ENCODE measurements around the gene SLC37A3. TPM values are rescaled to one million over a fixed set of nuclear protein-coding genes. Genes with fewer than 3 reads are reported as not detected.
"Not testable (repeated sequence)": the region's sequence is repeated elsewhere in the genome, so short reads cannot be mapped to it uniquely, and the experiment has no call there.

Gene SLC37A3
- total RNA-seq, 1 experiment from 2014 or later = 52.7 TPM

DNA sequence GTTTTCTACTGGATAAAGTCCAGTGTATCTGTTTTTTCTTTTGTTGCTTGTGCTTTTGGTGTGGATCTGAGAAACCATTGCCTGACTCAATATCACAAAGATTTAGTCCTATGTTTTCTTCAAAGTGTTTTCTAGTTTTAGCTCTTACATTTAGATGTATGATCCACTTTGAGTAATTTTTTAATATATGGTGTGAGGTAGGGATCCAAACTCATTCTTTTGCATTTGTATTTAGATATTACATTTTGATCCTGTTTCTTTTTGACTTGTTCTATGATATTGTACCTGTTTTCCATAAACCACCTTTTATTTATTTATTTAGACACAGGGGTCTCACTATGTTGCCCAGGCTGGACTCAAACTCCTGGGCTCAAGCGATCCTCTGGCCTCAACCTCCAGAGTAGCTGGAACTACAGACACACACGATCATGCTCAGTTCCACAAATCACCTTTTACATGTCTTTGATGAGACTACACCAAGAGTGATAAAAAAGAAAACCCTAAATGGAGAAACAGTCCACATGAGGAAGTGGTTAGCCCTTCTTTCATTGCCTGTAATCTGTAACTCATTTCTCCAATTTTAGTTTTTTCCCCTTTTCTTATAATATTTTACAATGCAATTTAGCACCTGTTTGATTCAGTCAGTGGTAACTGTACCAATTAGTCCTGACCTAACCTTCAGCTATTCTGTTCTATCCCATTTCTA is 86.0 kb downstream of the SLC37A3 start:
- H3K36me3 Mint-ChIP-seq (ENCODE audit: insufficient read depth in 1 of 3, low read depth in 3 of 3) = peaks cover 14 to 18% (median 16%) of the 10 kb centered on the region in 3 experiments
- H4K8ac ChIP-seq (replicated peaks; ENCODE audit: insufficient read length, low read depth, low read length) = no peak overlapping the region
- H3K23me2 ChIP-seq (ENCODE audit: insufficient read length, low read depth, low read length, poor library complexity, severe bottlenecking) = no peaks in the 10 kb centered on the region
- no peak overlapping the region for H3K27ac ChIP-seq (ENCODE audit: insufficient read length, low read depth, low read length)
- no peaks in the 10 kb centered on the region for H3K27me3 ChIP-seq (ENCODE audit: insufficient read depth, low read length)
- peaks cover 16 to 18% of the 10 kb centered on the region in 2 experiments for H3K9me3 Mint-ChIP-seq
- no peaks in the 10 kb centered on the region for H3K4me1 ChIP-seq (ENCODE audit: insufficient read depth, low read length)
- peaks cover 5% of the 10 kb centered on the region for H3K9me3 ChIP-seq (ENCODE audit: control insufficient read depth, low read depth, low read length)
- no peak overlapping the region for H4K5ac ChIP-seq (ENCODE audit: insufficient read length, low read depth, low read length)
- H4K20me1 ChIP-seq (ENCODE audit: control insufficient read depth, insufficient read depth, insufficient read length) = no peaks in the 10 kb centered on the region
- no peak overlapping the region for H2BK20ac ChIP-seq (ENCODE audit: low read depth, low read length, poor library complexity, severe bottlenecking)
- no peaks in the 10 kb centered on the region for H3K27me3 Mint-ChIP-seq (ENCODE audit: low read depth)
- no peaks in the 10 kb centered on the region for H3K79me1 ChIP-seq (ENCODE audit: insufficient read depth, low read depth, low read length, poor library complexity, severe bottlenecking)
- H2AK5ac ChIP-seq (ENCODE audit: insufficient read length, low read length) = no peak overlapping the region
- TF ChIP-seq CTCF (conservative IDR thresholded peaks at IDR 0.05) = no peak
- H4K91ac ChIP-seq (ENCODE audit: insufficient read length, low read depth, low read length) = no peak overlapping the region
- H3K18ac ChIP-seq (ENCODE audit: insufficient read length, low read depth, low read length) = no peak overlapping the region
- no peaks in the 10 kb centered on the region for H3K79me2 ChIP-seq (ENCODE audit: insufficient read depth, low read length)
- no peak overlapping the region for H2BK120ac ChIP-seq (ENCODE audit: low read depth, low read length, poor library complexity, severe bottlenecking)
- no peak overlapping the region for H3K23ac ChIP-seq (ENCODE audit: insufficient read length, low read depth, low read length)
- H3K56ac ChIP-seq (ENCODE audit: insufficient read length, low read depth, low read length) = no peak overlapping the region
- H3K9ac ChIP-seq (ENCODE audit: extremely low read depth, insufficient read length, low read length) = no peak overlapping the region
- H2BK15ac ChIP-seq (ENCODE audit: low read depth, low read length) = no peak overlapping the region
- H3K4me3 Mint-ChIP-seq = no peak overlapping the region
- no peak overlapping the region for H3T11ph ChIP-seq (ENCODE audit: low read length)
- no peak overlapping the region for H3K4me2 ChIP-seq (ENCODE audit: insufficient read depth, insufficient read length, low read length)
- no peak overlapping the region for H2BK5ac ChIP-seq (ENCODE audit: insufficient read length, low read length)
- no peak overlapping the region; a peak in 1 of 7 replicates for H3K27ac Mint-ChIP-seq
- DNase-seq = no peak
- H2AFZ ChIP-seq (ENCODE audit: low read length) = no peak overlapping the region
- H3K4me1 Mint-ChIP-seq = peaks cover 7 to 8% of the 10 kb centered on the region in 2 experiments
- H3K4ac ChIP-seq (ENCODE audit: low read depth, low read length) = no peak overlapping the region
- no peak overlapping the region for H3K14ac ChIP-seq (ENCODE audit: insufficient read depth, low read length)
- no peak overlapping the region for H2BK12ac ChIP-seq (ENCODE audit: insufficient read length, low read depth, low read length)
- no CpG with 5 or more reads among the region's 2 CpGs for whole genome bisulfite sequencing (ENCODE audit: extremely low coverage, insufficient read length, low lambda C conversion rate)

DNA sequence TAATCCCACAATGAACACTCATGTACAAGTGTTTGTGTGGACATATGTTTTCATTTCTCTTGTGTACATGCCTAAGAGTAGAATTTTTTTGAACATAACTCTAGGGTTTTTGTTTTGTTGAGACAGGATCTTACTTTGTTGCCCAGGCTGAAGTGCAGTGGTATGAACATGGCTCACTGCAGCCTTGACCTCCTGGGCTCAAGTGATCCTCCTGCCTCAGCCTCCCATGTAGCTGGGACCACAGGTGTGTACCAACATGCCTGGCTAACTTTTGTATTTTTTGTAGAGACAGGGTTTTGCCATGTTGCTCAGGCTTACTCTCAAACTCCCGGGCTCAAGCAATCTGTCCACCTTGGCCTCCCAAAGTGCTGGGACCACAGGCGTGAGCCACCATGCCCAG is 87.2 kb downstream of the SLC37A3 start:
- H3K9me3 Mint-ChIP-seq = peaks cover 16 to 18% of the 10 kb centered on the region in 2 experiments
- not testable (repeated sequence) for H4K8ac ChIP-seq (replicated peaks; ENCODE audit: insufficient read length, low read depth, low read length); H4K20me1 ChIP-seq (ENCODE audit: control insufficient read depth, insufficient read depth, insufficient read length); H3K23ac ChIP-seq (ENCODE audit: insufficient read length, low read depth, low read length); H3K27ac ChIP-seq (ENCODE audit: insufficient read length, low read depth, low read length); H3T11ph ChIP-seq (ENCODE audit: low read length); H3K23me2 ChIP-seq (ENCODE audit: insufficient read length, low read depth, low read length, poor library complexity, severe bottlenecking); H3K14ac ChIP-seq (ENCODE audit: insufficient read depth, low read length); H3K9ac ChIP-seq (ENCODE audit: extremely low read depth, insufficient read length, low read length); H2BK12ac ChIP-seq (ENCODE audit: insufficient read length, low read depth, low read length); H2AK5ac ChIP-seq (ENCODE audit: insufficient read length, low read length); H3K56ac ChIP-seq (ENCODE audit: insufficient read length, low read depth, low read length); H3K4me1 ChIP-seq (ENCODE audit: insufficient read depth, low read length); H2BK15ac ChIP-seq (ENCODE audit: low read depth, low read length); H4K5ac ChIP-seq (ENCODE audit: insufficient read length, low read depth, low read length); H3K4me3 Mint-ChIP-seq; H2BK5ac ChIP-seq (ENCODE audit: insufficient read length, low read length); H4K91ac ChIP-seq (ENCODE audit: insufficient read length, low read depth, low read length); H2AFZ ChIP-seq (ENCODE audit: low read length); H3K4me2 ChIP-seq (ENCODE audit: insufficient read depth, insufficient read length, low read length); H3K4ac ChIP-seq (ENCODE audit: low read depth, low read length); H3K27me3 Mint-ChIP-seq (ENCODE audit: low read depth); H2BK20ac ChIP-seq (ENCODE audit: low read depth, low read length, poor library complexity, severe bottlenecking); H3K18ac ChIP-seq (ENCODE audit: insufficient read length, low read depth, low read length); DNase-seq; H3K27me3 ChIP-seq (ENCODE audit: insufficient read depth, low read length); H3K79me1 ChIP-seq (ENCODE audit: insufficient read depth, low read depth, low read length, poor library complexity, severe bottlenecking); H3K27ac Mint-ChIP-seq; H3K79me2 ChIP-seq (ENCODE audit: insufficient read depth, low read length); H3K9me3 ChIP-seq (ENCODE audit: control insufficient read depth, low read depth, low read length); H2BK120ac ChIP-seq (ENCODE audit: low read depth, low read length, poor library complexity, severe bottlenecking)
- peaks cover 14 to 18% (median 16%) of the 10 kb centered on the region in 3 experiments for H3K36me3 Mint-ChIP-seq (ENCODE audit: insufficient read depth in 1 of 3, low read depth in 3 of 3)
- H3K4me1 Mint-ChIP-seq = peaks cover 8 to 11% of the 10 kb centered on the region in 2 experiments
- WGBS (ENCODE audit: extremely low coverage, insufficient read length, low lambda C conversion rate) = no CpG with 5 or more reads among the region's 2 CpGs

Measured in H9 (cell line).